HL-60 (cell line): ENCODE data around the gene LINGO4.
"Not testable (repeated sequence)": the region's sequence is repeated elsewhere in the genome, so short reads cannot be mapped to it uniquely, and the experiment has no call there.

Source experiments
- DNase-seq, 2 experiments: peaks; one replicate each; pipeline ENCODE4 v3.0.0-alpha.2; 2010 to 2020; ENCODE audit warnings: low read depth in 1 of 2, low spot score in 1 of 2
- H3K27ac ChIP-seq: fragments of 250-450 bp; sonication (Bioruptor Pico); replicated peaks from 2 replicates; pipeline ENCODE4 v1.5.1; 2020; ENCODE audit warnings: mild to moderate bottlenecking, moderate library complexity
- H3K27me3 ChIP-seq: fragments of 250-450 bp; sonication (Bioruptor Pico); 2 replicates; pipeline ENCODE4 v1.5.1; 2021; ENCODE audit warnings: mild to moderate bottlenecking, moderate library complexity; ENCODE audit not compliant: insufficient read depth, poor library complexity, severe bottlenecking
- H3K4me3 ChIP-seq: replicated peaks from 2 replicates; pipeline ENCODE4 v1.5.1; 2011; ENCODE audit warnings: mild to moderate bottlenecking, control low read depth, low read length; ENCODE audit not compliant: insufficient read depth
- GABPA ChIP-seq: IDR thresholded peaks from 2 replicates; pipeline ENCODE4 v1.6.1; 2012; ENCODE audit warnings: low read depth
- POLR2AphosphoS5 ChIP-seq: IDR thresholded peaks from 2 replicates; pipeline ENCODE4 v1.6.1; 2012; ENCODE audit warnings: low read depth
- SPI1 ChIP-seq: IDR thresholded peaks from 2 replicates; pipeline ENCODE4 v1.6.1; 2012; ENCODE audit warnings: low read depth, mild to moderate bottlenecking, borderline replicate concordance
- TF ChIP-seq, protein P1 (sequence below): IDR thresholded peaks from 2 replicates; pipeline ENCODE4 v1.6.1; 2012; ENCODE audit warnings: low read depth; ENCODE audit not compliant: insufficient replicate concordance
- TF ChIP-seq, protein P2 (sequence below): IDR thresholded peaks from one replicate; pipeline ENCODE4 v1.5.1; 2011; ENCODE audit warnings: low read length, control low read depth, inconsistent platforms; ENCODE audit not compliant: insufficient read depth

The LINGO4 gene

DNA sequence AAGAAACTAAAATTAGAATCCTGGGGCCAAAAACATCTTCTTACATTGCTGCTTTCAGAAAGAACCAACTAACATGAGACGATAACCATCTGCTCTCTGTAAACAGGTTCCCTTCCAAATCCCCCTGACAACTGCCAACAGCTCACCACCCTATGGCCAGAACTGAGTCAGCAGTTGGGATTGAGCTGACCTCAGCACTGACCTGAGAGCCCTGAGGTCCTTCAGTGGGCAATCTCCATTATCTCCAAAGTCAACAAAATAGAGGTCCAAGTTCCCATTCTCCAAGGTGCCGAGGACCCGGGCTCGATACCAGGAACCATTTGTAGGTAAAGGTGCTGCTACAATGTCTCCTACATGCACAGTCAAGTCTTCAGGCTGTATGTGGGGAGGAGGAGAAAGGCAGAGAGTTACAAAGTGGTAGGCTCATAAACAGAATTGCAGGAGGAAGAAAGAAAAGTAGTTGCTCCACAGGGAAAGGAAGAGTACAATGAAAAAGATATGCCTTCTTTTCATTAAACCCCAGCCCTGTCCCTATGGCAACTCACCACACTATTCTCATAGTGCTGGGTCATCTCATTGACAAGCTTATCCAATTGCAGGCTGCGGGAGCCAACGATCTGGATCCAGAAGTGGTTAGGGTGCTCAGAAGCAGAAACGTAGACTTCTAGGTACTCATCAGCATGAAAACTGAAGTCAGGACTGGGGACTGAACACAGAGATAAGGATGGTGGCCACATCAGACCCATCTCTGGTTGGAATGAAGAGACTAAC is 29.1 kb downstream of the LINGO4 start:
- Histone ChIP-seq H3K27ac (no peak overlapping the region), H3K27me3 (no peaks in the 10 kb centered on the region), H3K4me3 (no peak overlapping the region)
- DNase-seq, result no peak
- TF ChIP-seq POLR2AphosphoS5, result no peak
- TF ChIP-seq, protein P1, sequence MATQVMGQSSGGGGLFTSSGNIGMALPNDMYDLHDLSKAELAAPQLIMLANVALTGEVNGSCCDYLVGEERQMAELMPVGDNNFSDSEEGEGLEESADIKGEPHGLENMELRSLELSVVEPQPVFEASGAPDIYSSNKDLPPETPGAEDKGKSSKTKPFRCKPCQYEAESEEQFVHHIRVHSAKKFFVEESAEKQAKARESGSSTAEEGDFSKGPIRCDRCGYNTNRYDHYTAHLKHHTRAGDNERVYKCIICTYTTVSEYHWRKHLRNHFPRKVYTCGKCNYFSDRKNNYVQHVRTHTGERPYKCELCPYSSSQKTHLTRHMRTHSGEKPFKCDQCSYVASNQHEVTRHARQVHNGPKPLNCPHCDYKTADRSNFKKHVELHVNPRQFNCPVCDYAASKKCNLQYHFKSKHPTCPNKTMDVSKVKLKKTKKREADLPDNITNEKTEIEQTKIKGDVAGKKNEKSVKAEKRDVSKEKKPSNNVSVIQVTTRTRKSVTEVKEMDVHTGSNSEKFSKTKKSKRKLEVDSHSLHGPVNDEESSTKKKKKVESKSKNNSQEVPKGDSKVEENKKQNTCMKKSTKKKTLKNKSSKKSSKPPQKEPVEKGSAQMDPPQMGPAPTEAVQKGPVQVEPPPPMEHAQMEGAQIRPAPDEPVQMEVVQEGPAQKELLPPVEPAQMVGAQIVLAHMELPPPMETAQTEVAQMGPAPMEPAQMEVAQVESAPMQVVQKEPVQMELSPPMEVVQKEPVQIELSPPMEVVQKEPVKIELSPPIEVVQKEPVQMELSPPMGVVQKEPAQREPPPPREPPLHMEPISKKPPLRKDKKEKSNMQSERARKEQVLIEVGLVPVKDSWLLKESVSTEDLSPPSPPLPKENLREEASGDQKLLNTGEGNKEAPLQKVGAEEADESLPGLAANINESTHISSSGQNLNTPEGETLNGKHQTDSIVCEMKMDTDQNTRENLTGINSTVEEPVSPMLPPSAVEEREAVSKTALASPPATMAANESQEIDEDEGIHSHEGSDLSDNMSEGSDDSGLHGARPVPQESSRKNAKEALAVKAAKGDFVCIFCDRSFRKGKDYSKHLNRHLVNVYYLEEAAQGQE, result no peak
- TF ChIP-seq GABPA, result no peak
- no peak for TF ChIP-seq SPI1
- TF ChIP-seq, protein P2, sequence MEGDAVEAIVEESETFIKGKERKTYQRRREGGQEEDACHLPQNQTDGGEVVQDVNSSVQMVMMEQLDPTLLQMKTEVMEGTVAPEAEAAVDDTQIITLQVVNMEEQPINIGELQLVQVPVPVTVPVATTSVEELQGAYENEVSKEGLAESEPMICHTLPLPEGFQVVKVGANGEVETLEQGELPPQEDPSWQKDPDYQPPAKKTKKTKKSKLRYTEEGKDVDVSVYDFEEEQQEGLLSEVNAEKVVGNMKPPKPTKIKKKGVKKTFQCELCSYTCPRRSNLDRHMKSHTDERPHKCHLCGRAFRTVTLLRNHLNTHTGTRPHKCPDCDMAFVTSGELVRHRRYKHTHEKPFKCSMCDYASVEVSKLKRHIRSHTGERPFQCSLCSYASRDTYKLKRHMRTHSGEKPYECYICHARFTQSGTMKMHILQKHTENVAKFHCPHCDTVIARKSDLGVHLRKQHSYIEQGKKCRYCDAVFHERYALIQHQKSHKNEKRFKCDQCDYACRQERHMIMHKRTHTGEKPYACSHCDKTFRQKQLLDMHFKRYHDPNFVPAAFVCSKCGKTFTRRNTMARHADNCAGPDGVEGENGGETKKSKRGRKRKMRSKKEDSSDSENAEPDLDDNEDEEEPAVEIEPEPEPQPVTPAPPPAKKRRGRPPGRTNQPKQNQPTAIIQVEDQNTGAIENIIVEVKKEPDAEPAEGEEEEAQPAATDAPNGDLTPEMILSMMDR, result no peak

DNA sequence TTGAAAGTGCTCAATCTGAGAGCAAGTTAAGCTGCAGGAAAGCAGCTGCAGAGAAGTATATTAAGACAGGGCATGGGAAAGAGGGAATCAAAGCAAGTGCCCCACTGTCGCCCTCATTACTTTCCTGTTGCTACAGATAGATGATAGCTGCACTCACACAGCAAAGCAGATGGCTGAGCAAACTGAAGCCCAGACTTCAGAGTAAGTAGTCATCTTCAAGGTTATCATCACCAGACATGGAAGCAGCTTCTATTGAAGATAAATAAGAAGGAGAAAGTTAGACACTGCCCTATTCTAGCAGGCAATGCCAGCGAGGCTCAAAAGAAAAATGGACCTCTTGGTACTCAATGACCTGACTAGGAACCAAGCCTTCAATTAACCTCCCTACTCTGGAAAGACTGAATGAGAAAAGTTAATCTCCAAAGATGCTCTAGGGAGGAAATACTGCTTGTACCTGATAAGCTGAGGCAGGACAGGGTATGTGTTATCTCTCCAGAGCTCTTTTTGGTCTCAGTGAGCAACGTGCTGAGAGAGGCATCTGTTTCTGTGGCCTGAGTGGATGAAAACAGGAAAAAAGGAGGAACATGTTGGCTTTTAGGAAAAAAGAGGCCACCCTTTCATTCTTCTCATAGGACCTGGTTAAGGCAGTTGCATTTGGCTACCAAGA is 30.8 kb downstream of the LINGO4 start:
- no peaks in the 10 kb centered on the region for H3K27me3 ChIP-seq
- TF ChIP-seq GABPA (no peak), POLR2AphosphoS5 (no peak), SPI1 (no peak)
- TF ChIP-seq, protein P2, result no peak
- TF ChIP-seq, protein P1, result no peak
- no peak overlapping the region for H3K27ac ChIP-seq
- no peak for DNase-seq
- no peak overlapping the region for H3K4me3 ChIP-seq

DNA sequence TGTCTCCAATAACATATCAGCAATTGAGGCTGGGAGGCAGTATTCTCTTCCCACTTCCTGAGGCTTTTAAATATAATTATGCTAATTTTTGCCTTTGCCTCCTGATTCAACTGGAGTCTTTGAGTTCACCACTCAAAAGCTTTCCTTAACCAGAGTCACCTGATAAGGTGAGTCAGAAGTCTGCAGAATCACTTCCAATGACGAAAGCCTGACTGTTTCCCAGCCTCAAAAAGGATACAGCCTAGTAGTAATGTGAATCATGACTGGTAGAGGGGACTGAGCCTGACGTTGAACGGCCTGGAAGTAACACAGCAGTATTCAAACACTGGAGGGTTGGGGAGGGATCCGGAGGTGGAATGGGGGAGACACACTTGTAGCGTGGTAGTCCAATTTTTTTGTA is 31.5 kb downstream of the LINGO4 start:
- H3K27me3 ChIP-seq, result no peaks in the 10 kb centered on the region

DNA sequence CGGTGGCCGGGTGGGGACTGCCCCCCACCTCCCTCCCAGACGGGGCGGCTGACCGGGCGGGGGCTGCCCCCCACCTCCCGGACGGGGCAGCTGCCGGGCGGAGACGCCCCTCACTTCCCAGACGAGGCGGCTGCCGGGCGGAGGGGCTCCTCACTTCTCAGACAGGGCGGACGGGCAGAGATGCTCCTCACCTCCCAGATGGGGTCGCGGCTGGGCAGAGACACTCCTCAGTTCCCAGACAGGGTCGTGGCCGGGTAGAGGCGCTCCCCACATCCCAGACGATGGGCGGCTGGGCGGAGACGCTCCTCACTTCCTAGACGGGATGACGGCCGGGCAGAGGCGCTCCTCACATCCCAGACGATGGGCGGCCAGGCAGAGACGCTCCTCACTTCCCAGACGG is 35.9 kb downstream of the LINGO4 start:
- not testable (repeated sequence) for H3K27me3 ChIP-seq, DNase-seq, H3K4me3 ChIP-seq, H3K27ac ChIP-seq

More for the DNA sequence above, 31.5 kb downstream of the LINGO4 start:
- H3K4me3 ChIP-seq, result no peak overlapping the region
- DNase-seq, result no peak
- no peak for TF ChIP-seq POLR2AphosphoS5
- no peak for TF ChIP-seq SPI1
- TF ChIP-seq GABPA, result no peak
- TF ChIP-seq, protein P1, result no peak
- TF ChIP-seq, protein P2, result no peak
- H3K27ac ChIP-seq, result no peak overlapping the region

DNA sequence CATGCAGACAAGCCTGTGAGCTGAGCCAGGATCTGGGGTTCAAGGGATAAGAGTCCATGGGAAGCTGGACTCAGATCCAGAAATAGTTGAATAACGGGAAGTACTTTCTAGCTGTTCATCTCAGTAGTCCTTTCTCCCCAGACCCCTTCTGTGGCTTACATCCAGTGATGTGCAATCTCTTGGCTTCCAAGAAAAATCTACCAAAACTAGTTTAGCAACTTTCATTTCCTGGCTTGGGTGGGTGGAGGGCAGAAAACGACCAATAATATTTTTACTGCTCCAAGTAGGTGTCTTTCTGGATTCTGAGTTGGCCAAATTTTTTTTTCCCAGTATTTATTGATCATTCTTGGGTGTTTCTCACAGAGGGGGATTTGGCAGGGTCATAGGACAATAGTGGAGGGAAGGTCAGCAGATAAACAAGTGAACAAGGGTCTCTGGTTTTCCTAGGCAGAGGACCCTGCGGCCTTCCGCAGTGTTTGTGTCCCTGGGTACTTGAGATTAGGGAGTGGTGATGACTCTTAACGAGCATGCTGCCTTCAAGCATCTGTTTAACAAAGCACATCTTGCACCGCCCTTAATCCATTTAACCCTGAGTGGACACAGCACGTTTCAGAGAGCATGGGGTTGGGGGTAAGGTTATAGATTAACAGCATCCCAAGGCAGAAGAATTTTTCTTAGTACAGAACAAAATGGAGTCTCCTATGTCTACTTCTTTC is 36.7 kb downstream of the LINGO4 start:
- DNase-seq, H3K27me3 ChIP-seq, H3K27ac ChIP-seq, H3K4me3 ChIP-seq: not testable (repeated sequence)
